ENCODE data around the gene TSPAN4.

Gene TSPAN4

DNA sequence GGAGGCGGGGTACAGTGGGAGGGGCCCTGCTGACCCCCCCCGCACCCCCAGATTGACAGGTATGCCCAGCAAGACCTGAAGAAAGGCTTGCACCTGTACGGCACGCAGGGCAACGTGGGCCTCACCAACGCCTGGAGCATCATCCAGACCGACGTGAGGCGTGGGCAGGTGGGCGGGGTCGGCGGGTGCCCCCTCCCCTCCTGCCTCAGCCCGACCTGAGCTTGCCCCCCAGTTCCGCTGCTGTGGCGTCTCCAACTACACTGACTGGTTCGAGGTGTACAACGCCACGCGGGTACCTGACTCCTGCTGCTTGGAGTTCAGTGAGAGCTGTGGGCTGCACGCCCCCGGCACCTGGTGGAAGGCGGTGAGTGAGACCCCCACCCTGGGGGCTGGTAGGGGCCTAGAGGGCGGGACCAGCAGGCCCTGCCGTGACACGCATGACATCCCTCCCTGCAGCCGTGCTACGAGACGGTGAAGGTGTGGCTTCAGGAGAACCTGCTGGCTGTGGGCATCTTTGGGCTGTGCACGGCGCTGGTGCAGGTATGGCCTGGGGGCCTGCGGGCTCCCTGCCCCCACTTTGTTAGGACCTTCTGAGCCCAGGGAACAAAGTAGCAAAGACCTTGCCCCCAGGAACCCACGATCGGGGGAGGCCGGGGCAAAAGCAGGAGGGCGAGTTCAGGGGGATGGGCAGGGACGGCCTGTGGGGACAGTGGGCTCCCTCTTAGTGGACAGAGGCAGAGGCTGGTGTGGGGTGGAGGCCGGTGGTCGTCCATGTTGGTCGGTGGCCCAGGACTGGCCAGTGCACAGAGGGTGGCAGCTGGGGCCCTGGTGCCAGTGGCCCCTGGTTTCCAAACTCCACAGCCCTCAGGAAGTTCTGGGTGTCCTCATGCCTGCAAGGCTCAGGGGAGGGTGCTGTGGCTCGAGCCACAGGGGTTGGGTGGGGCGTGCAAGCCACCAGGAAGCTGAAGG is 23.1 kb downstream of the TSPAN4 start:
- no peak for DNase-seq
- ATAC-seq = no peak

DNA sequence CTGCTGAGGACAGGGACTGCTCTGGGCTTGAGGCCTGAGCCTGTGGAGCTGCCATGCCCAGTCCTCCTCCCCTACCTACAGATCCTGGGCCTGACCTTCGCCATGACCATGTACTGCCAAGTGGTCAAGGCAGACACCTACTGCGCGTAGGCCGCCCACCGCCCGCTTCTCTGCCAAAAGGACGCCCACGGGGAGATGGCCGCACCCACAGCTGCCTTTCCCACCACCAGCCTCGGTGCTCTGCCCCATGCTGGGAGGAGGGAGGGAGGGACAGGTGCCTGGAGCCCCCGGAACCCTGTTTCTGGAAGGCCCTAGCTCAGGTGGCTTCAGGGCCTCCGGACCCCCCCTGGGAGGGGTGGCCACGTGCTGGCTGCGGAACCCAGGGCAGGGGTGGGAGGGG is 23.8 kb downstream of the TSPAN4 start:
- no peak for ATAC-seq

DNA sequence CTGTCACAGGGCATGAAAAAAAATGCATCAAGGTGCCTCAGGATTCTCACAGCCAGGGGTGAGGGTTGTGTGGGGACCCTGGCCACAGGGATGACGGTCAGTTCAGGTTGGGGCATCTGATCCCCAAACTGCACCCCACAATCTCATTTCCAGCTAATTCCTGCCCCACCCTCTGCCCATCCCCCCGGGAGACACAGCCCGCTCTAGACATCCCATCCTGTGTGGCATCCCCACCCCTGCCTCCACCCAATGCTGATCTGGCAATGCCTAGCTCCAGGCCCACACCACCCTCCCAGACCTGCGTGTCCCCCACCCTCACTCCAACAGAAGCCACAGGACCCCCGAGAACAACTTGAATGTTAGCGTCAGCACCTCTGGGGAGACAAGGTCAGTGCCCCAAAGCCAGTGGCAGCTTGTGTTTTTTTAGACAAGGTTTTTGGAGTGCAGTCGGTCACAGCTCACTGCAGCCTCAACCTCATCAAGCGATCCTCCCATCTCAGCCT is 25.3 kb downstream of the TSPAN4 start:
- DNase-seq (no peak), ATAC-seq (no peak)

More for the DNA sequence above, 23.8 kb downstream of the TSPAN4 start:
- DNase-seq = no peak

DNA sequence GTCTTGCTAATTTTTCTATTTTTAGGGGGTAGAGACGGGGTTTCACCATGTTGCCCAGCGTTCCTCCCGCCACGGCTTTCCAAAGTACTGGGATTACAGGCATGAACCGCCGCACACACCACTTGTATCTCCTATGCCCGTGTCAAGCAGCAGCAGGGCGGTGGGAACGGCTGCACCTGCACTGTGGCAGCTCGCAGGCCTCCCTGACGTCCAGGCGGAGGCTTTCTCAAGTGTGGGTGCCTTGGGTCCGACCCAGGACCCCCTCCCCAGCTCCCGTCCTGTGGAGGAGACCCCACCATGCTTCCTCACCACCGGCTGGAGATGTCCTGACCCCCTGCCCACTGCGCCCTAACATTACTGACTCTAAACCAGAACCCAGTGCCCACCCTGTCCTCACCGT is 25.7 kb downstream of the TSPAN4 start:
- DNase-seq (no peak), ATAC-seq (no peak)

DNA sequence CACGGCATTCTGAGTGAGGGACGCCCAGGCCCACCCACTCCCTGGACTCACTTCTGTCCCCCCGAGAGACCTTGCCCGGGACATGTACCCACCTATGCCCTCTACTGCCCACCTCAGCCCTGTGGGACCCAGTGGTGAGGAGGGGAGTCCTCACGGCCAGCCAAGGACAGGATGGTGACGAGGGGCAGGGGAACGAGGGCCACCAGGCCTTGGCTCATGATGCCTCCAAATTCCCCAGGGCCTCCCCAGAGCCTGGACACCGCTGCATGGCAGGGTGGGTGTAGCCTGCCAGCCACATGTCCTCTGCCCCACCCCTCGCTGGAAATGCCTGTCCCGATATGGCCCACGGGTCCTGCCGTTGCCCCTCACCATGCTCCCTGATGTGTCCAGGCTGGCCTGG is 26.1 kb downstream of the TSPAN4 start:
- DNase-seq = no peak
- ATAC-seq = no peak

DNA sequence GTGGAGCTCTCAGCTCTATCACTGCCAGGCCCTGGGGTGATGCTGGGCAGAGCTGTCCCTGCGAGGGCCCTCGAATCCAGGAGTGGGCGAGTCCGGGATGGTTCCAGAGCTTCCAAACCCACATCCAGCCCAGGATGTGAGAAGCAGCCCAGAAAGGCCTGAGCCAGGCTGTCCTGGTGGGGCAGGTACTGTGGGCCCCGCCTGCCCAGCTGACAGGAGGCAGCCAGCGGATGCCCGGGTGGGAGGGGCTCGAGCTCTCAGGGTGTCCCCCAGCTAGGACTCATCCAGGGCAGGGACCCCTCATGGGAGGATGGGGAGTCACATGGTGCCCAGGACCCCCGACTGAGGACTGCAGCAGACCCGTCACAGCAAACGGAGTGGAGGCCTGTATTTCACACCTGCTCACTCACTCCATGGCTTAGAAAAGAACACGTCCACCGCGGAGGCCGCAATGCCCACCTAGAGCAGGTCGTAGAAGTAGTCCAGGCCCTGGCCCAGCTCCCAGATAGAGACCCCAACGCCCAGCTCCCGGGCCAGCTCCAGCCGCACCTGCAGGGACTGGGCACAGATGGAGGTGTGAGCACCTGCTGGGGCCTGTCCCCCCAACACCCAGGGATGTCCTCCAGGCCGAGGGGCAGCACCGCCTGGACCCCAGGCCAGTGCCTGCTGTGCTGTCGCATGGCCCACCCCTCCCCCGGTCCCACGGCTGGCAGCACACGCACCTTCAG is 26.9 kb downstream of the TSPAN4 start:
- ATAC-seq = no peak

GRCh38 chr11:870127-870413 is 27.4 kb downstream of the TSPAN4 start:
- DNase-seq = no peak
- ATAC-seq = no peak

More for the DNA sequence above, 26.9 kb downstream of the TSPAN4 start:
- no peak for DNase-seq

GRCh38 chr11:870418-870817 is 27.8 kb downstream of the TSPAN4 start:
- ATAC-seq (no peak), DNase-seq (no peak)

DNA sequence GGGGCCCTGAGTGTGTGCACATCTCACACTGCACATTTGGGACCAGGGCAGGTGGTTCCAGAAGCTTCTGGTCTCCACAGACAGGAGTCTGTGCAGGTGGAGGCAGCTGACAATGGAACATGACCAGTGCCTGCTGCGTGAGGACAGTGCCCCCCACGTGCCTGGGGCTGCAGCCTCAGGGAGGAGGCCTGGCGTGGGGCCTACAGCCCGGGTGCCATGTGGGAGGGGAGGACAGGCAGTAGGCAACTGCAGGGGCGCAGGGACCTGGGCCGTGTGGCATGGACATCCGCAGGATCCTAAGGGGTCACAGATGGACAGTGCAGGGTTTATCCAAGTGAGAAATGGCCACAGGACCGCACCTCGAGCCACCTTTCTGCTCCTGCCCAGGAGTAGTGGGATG is 28.8 kb downstream of the TSPAN4 start:
- ATAC-seq (no peak), DNase-seq (no peak)

DNA sequence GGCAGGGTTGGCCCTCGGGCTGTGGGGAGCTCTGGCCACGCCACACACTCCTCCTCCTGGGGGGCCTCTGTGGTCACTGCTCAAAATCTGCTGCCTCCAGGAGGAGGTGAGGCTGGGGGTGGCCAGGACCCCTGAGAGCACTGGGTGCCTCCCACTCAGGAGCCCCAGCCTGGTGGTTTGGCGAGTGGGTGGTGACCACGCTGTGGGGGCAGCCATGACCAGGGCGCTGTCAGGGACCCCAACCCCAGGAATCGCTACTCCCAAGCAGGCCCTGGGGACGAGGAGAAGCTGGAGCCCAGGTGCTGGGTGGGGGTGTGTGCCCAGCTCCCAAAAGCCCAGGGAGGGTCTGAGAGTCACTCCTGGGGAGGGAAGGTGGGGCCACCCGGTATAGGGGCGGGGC is 30.1 kb downstream of the TSPAN4 start:
- ATAC-seq = no peak
- DNase-seq = no peak

GRCh38 chr11:873706-874105 is 31.1 kb downstream of the TSPAN4 start:
- ATAC-seq = no peak

GRCh38 chr11:875203-875602 is 32.6 kb downstream of the TSPAN4 start:
- ATAC-seq (no peak), DNase-seq (no peak)

More at GRCh38 chr11:873706-874105, 31.1 kb downstream of the TSPAN4 start:
- DNase-seq = no peak

DNA sequence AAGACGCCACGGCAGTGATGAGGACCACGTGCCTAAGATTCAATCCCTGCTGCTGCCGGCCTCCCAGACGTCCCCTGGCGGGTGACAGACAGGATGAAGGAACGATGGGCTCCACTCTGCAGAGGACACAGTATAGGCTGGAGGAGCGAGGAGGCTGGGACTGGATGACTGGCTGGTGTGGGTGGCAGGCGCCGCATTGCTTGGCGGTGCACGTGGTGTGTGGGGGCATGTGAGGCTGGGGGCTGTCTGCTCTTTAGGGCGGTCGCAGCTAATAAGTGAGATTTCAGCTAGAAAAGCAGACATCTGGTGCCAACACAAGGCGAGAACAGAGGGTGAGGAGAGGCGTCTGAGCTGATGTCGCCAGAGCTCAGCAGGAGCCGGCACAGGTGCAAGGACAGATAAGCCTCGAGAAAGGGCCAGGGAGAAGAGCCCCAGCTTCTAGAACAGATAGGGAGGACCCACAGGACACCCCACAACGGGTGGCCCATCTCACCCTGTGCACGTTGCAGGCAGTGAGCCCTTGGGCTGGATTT is 33.2 kb downstream of the TSPAN4 start:
- no peak for DNase-seq
- no peak for ATAC-seq

- DNase-seq (no peak), ATAC-seq (no peak)
These were observed 33.9 kb downstream of the TSPAN4 start for GRCh38 chr11:876545-876944.

- ATAC-seq = peak; percentile 26
- peak; percentile 37 for DNase-seq
These were observed 34.9 kb downstream of the TSPAN4 start for GRCh38 chr11:877565-877964.

DNA sequence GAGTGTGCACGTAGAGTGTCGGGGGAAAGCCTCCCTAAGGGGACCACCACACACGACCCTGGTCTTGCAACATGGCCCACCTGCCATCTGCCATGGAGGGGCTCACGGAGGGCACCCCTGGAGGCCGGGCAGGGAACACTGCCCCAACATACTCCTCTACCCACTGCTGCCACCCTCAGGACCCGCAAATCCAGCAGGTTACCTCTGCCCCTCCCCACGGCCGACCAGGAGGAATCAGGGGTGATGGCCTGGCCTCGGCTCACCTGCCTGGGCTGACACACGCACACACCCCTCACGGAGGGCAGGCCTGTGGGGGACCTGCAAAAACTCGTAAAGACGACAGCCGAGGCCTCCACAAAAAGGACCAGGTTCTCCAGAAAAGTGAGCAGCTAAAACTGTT is 37.8 kb downstream of the TSPAN4 start:
- ATAC-seq (no peak), DNase-seq (no peak)

GRCh38 chr11:882596-882995 is 39.9 kb downstream of the TSPAN4 start:
- ATAC-seq = no peak
- no peak for DNase-seq

DNA sequence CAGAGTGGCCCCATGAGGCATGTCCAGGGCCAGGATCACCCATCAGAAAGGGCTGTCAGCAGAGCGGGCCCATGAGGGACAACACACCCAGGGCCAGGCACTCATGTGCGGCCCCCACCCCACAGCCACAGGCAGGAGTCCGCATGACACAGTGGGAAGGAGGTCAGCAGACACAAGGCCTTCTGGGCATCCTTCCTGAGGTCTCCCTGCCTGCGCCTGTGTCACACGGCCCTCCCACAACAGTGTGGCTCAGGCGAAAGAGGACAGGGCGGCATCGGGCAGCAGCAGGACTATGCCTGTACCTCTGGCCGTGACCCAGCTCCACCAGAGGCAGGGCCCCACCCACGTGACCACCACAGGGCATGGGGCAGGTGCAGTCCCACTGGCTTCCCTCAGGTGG is 40.9 kb downstream of the TSPAN4 start:
- ATAC-seq = no peak
- DNase-seq = no peak

DNA sequence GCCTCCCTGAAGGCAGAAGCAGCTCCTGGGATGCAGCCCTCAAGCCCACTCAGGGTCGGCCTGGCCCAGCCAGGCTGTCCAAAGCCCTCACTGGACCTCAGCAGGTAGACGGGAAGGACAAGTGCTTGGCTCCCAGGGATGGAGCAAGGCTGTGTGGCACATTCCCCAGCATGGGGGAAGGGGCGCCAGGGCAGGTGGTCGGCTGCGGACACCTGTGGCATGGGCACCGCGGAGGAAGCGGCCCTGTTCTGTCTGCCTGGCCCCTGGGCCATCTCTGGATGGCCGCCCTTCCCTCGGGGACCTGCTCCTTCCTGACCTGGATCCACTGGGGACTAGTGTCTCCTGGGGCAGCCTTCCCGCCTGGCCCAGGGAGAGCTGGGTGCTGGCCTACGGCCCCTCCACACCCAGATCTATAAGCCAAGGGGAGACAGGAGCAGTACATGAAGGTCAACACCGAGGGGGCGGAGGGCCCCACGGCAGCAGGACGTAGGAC is 42.0 kb downstream of the TSPAN4 start:
- no peak for ATAC-seq

DNA sequence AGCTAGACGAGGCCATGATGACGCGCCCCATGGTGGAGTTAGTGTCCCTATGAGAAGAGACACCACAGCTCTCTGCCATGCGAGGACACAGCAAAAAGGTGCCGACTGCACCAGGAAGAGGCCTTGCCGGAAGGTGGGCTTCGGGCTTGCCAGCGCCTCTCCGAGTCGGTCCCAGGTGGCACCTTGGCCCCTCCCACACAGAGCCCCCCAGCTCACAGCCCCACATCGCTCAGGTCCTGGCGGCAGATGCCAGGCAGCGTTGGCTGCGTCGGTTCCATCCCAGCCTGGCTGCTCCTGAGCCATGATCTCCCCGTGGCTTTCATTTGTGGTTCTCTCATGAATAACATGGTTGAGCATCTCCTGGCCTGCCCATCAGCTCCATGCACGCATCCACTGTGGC is 43.9 kb downstream of the TSPAN4 start:
- ATAC-seq = no peak
- no peak for DNase-seq

More for the DNA sequence above, 42.0 kb downstream of the TSPAN4 start:
- no peak for DNase-seq

DNA sequence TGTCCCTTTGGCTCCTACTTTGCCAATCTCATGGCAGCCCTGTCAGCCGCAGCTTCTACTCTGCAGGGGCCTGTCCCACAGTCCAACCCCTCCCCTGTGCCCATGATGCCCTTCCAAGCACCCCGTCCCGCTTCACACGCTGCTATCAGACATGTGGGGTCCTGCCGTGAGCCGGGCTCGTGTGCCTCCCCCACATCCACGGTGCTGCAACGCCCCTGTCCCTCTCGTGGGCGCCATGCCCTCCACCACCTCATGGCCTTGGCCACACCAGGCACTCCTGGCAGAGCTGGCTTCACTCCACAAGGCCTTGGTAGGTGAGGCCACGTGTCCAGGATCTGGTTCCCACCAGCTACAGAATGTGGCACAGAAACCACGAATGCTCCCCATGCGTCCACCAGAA is 44.9 kb downstream of the TSPAN4 start:
- no peak for ATAC-seq
- no peak for DNase-seq

- ATAC-seq = no peak
- DNase-seq = no peak
These were observed 45.9 kb downstream of the TSPAN4 start for GRCh38 chr11:888310-889212.
